Measurements from ENCODE around the gene TMEM259. TPM values are rescaled to one million over a fixed set of nuclear protein-coding genes. Genes with fewer than 3 reads are reported as not detected.

TMEM259 gene
- total and polyA plus RNA-seq, 2 of the 13 experiments (the other 11 are each of a cell fraction or from before 2014, with no cell fraction given), result 64.7 to 164 TPM

DNA sequence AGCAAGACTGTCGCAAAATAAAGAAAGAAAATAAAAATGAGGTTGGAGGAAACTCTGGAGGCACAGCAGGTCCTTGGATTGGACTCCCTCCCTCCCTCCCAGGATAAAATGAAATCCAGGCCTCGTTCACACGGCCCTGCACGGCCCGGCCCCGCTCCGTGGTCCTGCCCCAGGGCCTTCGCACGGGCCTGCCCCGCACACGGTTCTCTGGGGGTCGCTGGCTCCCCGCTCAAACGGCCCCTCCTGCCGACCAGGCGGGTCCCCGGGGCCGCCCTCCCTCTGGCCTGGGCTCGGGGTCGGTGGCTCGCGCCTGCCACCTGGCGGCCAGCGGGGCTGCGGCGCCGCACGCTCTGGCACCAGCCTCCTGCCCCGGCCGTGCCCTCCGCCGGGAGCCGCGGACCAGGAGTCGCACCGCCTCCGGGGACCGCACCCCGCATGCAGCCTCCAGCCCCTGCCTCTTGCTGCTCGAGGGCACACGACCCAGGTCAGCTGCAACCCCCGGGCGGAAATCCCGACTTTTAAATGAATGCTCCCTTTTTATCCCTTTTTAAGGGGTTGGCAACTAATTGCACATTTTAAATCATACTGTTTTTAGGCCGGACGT lies 38.3 kb downstream of the TMEM259 start (continued):
- no peak for TF ChIP-seq MYPOP (CRISPR knock-in tag; IDR thresholded peaks at IDR 0.05)
- TF ChIP-seq TEAD2 (CRISPR knock-in tag; IDR thresholded peaks at IDR 0.05), result no peak
- TF ChIP-seq ZNF788 (CRISPR knock-in tag; IDR thresholded peaks at IDR 0.05; ENCODE audit: borderline replicate concordance), result no peak; the same call in 1 of the 2 replicates
- TF ChIP-seq POGK (CRISPR knock-in tag; conservative IDR thresholded peaks at IDR 0.05), result peak; percentile 45; the same call in 1 of the 2 replicates
- TF ChIP-seq RBFOX2 (IDR thresholded peaks at IDR 0.05; ENCODE audit: low read depth, low read length), result peak; percentile 41; the same call in 1 of the 2 replicates
- no peak; the same call in 1 of the 2 replicates for TF ChIP-seq PHF21A (CRISPR knock-in tag; IDR thresholded peaks at IDR 0.05)
- TF ChIP-seq BCL6 (CRISPR knock-in tag; IDR thresholded peaks at IDR 0.05), result no peak
- TF ChIP-seq ARID2 (CRISPR knock-in tag; IDR thresholded peaks at IDR 0.05; ENCODE audit: borderline replicate concordance), result no peak
- TF ChIP-seq REXO4 (CRISPR knock-in tag; IDR thresholded peaks at IDR 0.05; ENCODE audit: borderline replicate concordance), result no peak
- TF ChIP-seq ZSCAN22 (CRISPR knock-in tag; IDR thresholded peaks at IDR 0.05), result no peak
- TF ChIP-seq ZNF567 (CRISPR knock-in tag; IDR thresholded peaks at IDR 0.05; ENCODE audit: borderline replicate concordance), result no peak
- no peak; the same call in 1 of the 2 replicates for TF ChIP-seq ZNF138 (CRISPR knock-in tag; IDR thresholded peaks at IDR 0.05; ENCODE audit: low read depth)
- no peak for TF ChIP-seq HNRNPUL1 (IDR thresholded peaks at IDR 0.05; ENCODE audit: low read depth, low read length)
- TF ChIP-seq, protein P1, sequence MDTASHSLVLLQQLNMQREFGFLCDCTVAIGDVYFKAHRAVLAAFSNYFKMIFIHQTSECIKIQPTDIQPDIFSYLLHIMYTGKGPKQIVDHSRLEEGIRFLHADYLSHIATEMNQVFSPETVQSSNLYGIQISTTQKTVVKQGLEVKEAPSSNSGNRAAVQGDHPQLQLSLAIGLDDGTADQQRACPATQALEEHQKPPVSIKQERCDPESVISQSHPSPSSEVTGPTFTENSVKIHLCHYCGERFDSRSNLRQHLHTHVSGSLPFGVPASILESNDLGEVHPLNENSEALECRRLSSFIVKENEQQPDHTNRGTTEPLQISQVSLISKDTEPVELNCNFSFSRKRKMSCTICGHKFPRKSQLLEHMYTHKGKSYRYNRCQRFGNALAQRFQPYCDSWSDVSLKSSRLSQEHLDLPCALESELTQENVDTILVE (CRISPR knock-in tag; IDR thresholded peaks at IDR 0.05), result no peak
- TF ChIP-seq ELK4 (CRISPR knock-in tag; IDR thresholded peaks at IDR 0.05; ENCODE audit: borderline replicate concordance), result no peak
- TF ChIP-seq NFKB2 (CRISPR knock-in tag; IDR thresholded peaks at IDR 0.05; ENCODE audit: borderline replicate concordance), result no peak
- no peak for TF ChIP-seq RFX1 (IDR thresholded peaks at IDR 0.05)
- TF ChIP-seq ZNF674 (CRISPR knock-in tag; IDR thresholded peaks at IDR 0.05; ENCODE audit: low read depth), result no peak
- no peak for TF ChIP-seq ZNF619 (CRISPR knock-in tag; IDR thresholded peaks at IDR 0.05)
- no peak for TF ChIP-seq NKX3-1 (CRISPR knock-in tag; IDR thresholded peaks at IDR 0.05)
- no peak for TF ChIP-seq RFX3 (CRISPR knock-in tag; IDR thresholded peaks at IDR 0.05)
- TF ChIP-seq SMAD9 (CRISPR knock-in tag; IDR thresholded peaks at IDR 0.05), result no peak
- no peak for TF ChIP-seq IRF9 (CRISPR knock-in tag; IDR thresholded peaks at IDR 0.05; ENCODE audit: borderline replicate concordance)

Data from HepG2 (cell line).